ENCODE data around the gene C8B.

The C8B gene

GRCh38 chr1:56920591-56921001 lies 45.2 kb downstream of the C8B start:
- TF ChIP-seq CTCF (conservative IDR thresholded peaks at IDR 0.05; ENCODE audit: low read length) = no peak

GRCh38 chr1:56917356-56917755 lies 48.5 kb downstream of the C8B start:
- no peak for DNase-seq (ENCODE audit: low read depth)
- H3K4me3 ChIP-seq (ENCODE audit: low read length) = no peak overlapping the region
- TF ChIP-seq CTCF (conservative IDR thresholded peaks at IDR 0.05; ENCODE audit: low read length) = no peak

More at GRCh38 chr1:56920591-56921001, 45.2 kb downstream of the C8B start:
- H3K4me3 ChIP-seq (ENCODE audit: low read length) = no peak overlapping the region
- DNase-seq (ENCODE audit: low read depth) = peak; percentile 79

- TF ChIP-seq CTCF (conservative IDR thresholded peaks at IDR 0.05; ENCODE audit: low read length) = no peak
- H3K4me3 ChIP-seq (ENCODE audit: low read length) = no peak overlapping the region
- DNase-seq (ENCODE audit: low read depth) = no peak
Observed at GRCh38 chr1:56916630-56917029, 49.2 kb downstream of the C8B start.

- TF ChIP-seq CTCF (conservative IDR thresholded peaks at IDR 0.05; ENCODE audit: low read length) = no peak
- H3K4me3 ChIP-seq (ENCODE audit: low read length) = no peak overlapping the region
- DNase-seq (ENCODE audit: low read depth) = no peak
Observed at GRCh38 chr1:56915960-56916359, 49.9 kb downstream of the C8B start.

DNA sequence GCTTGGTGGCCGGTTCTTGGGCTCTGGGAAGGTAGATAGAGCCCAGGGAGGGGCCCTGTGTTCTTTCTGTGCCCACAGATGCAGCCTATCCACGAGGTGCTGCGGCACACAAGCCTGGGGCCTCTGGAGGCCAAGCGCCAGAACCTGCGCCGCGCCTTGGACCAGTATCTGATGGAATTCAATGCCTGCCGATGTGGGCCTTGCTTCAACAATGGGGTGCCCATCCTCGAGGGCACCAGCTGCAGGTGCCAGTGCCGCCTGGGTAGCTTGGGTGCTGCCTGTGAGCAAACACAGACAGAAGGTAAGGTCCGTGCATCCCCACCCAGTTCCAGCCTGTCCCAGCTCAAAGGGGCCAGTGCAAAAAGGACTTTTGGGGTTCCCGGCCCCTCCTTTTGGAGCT lies 53.5 kb downstream of the C8B start:
- TF ChIP-seq CTCF (conservative IDR thresholded peaks at IDR 0.05; ENCODE audit: low read length) = no peak

DNA sequence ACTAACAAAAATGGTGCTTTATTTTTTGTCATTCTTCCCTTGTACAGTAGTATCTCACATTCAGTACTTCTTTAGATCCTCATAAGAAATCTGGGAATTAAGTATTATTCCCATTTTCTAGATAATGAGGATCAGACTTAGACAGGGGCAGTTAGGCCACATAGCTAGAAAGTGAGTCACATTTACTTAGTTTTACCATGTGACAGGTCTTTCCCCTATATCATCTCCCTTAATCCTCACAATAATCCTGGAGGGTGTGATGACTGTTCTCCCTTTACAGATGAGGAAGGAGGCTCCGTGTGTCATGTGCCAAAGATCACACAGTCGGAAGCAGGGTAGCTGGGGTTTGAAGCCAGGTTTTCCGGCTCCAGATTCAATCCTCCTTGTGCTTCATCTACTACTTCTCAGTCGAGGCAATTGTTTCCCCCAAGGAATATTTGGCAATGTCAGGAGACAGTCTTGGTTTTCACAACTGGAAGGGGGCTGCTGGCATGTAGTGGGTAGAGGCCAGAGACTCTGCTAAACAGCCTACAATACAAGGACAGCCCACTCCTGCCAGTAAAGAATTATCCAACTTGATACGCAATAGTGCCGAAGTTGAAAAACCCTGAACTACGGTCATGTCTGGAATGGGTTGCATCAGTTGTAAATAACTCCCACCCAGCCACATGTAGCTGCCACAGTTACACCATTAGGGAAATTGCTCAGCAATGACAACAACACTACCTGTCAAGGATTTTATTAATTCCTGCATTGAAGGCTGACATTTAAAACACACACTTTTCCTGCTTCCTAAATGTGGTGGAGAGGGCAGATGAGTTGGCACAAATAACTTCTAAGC lies 54.5 kb downstream of the C8B start:
- DNase-seq (ENCODE audit: low read depth) = peak; percentile 77
- H3K4me3 ChIP-seq (ENCODE audit: low read length) = no peak overlapping the region
- TF ChIP-seq CTCF (conservative IDR thresholded peaks at IDR 0.05; ENCODE audit: low read length) = no peak

More for the DNA sequence above, 53.5 kb downstream of the C8B start:
- no peak overlapping the region for H3K4me3 ChIP-seq (ENCODE audit: low read length)
- DNase-seq (ENCODE audit: low read depth) = no peak

GRCh38 chr1:56910441-56910985 lies 55.3 kb downstream of the C8B start:
- no peak overlapping the region for H3K4me3 ChIP-seq (ENCODE audit: low read length)
- no peak for TF ChIP-seq CTCF (conservative IDR thresholded peaks at IDR 0.05; ENCODE audit: low read length)
- no peak for DNase-seq (ENCODE audit: low read depth)
